SH-SY5Y (cell line): Measurements from ENCODE around the gene ZC3H12A.

Experiments
- GATA2 ChIP-seq: IDR thresholded peaks from 2 replicates; pipeline ENCODE4 v1.6.1; 2011; ENCODE audit warnings: mild to moderate bottlenecking, low read depth, low read length
- GATA3 ChIP-seq: IDR thresholded peaks from 2 replicates; pipeline ENCODE4 v1.6.1; 2011; ENCODE audit warnings: low read depth, mild to moderate bottlenecking, low read length, moderate library complexity

DNA sequence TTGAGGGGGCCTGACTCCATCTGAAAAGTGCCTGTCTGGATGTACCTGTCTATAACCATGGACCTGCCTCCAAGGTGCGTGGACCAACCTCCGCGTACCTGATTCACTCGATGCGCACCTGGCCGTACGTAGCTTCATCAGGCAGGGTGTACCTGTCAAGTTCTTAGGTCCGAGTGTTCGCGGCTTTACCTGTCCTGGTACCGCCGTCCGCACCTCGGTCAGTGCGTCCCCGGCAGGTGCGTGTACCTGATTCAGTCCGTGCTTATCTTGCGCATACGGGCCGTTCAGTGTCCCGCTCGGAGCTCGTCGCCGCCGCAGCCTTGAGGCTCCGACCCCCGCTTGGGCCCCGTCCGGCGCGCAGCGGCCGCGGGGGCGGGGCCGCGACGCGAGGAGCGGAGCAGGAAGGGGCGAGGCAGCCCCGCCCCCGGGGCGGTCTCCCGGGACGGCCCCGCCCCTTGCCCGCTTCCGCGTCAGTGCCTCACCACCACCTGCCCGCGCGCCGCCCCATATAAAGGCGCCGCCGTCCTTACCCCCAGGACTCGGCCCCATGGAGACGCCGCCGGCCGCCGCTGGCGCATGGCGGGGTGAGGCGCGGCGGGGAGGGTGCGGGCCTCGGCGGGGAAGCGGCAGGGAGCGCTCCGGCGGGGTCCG, at the start of gene ZC3H12A:
- TF ChIP-seq GATA3 (no peak), GATA2 (no peak)
